DMS153 (cell line): Measurements from ENCODE around the gene POP7.

ENCODE experiments used
- DNase-seq: peaks from one replicate; lab custom pipeline; 2025; lab: John Stamatoyannopoulos, UW

Gene POP7

DNA sequence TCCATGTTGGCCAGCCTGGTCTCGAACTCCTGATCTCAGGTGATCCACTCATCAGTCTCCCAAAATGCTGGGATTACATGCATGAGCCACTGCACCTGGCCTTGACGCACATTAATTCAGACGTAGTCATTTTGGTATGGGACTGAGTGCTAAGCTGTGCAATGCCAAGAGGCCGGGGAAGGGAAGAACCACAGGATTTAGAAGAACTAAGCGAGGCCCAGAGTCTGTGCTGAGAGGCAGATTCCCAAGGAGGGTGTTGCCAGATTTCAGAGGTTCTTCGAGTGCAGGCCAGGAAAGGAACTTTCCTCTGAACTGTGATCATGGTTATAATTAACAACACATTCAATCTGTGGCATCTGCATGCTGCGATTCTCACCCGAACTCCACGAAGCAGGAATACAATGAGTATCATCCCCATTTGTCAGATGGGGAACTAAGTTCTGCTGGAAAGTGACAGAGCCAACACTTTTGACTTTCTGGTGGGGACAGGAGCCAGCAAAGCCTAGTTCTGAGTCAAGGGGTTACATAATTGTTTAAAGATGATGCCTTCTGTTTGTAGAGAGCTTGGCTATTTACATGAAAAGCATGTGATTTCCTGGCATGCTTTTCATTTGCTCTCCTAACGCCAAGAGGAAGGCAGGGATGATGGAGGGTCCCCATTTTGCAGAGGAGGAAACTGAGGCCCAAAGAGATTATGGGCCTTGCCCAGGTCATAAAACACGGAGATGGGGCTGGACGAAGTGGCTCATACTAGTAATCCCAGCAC is 21.3 kb downstream of the POP7 start:
- no peak for DNase-seq

- no peak for DNase-seq
These were observed 22.3 kb downstream of the POP7 start for GRCh38 chr7:100728196-100728595.

DNA sequence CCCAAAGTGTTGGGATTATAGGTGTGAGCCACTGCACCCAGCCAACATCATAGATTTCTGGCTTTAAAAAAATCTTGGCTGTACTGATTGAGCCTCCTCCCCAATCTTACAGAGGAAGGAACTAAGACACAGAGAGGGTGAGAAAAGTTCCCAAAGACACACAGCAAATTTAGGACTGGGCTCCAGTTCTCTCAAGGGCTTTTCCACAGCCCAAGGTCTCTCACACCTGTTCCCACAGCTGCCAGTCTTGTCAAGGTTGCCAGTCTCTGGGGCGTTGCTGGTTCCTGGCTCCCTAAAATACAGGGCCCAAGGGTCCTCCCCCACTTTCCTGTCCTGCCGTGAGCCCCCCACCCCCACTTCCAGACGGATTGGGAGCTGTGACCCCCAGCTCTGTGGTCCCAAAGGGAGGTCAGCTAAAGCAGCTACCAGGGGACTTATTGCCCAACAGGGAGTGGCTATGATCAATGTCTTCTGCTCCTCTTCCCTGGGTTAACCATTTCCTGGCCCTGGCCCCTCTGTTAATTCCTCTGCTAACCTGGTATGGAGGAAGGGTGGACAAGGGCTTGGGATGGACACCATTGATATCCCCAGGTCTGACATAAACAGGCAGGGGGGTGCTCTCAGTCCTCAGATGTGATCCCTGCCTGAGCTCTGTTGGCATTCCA is 24.3 kb downstream of the POP7 start:
- DNase-seq: no peak

GRCh38 chr7:100731937-100732636 is 26.2 kb downstream of the POP7 start:
- DNase-seq: no peak

DNA sequence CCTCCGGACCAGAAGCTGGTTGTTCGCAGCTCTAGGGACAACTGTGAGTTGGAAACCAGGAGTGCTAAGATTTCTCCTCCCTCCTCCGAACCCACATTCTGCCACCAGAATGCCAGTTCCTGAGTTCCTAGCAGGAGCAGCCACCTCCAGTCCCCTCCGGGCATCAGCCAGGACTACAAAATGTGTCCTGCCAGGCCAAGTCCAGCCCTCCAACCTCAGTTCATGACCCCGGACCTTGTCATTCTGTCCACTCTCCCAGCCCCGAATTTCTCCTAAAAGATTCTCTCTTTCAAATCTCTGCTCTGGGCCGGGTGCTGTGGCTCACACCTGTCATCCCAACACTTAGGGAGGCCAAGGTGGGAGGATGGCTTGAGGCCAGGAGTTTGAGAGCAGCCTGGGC is 29.8 kb downstream of the POP7 start:
- DNase-seq: no peak

DNA sequence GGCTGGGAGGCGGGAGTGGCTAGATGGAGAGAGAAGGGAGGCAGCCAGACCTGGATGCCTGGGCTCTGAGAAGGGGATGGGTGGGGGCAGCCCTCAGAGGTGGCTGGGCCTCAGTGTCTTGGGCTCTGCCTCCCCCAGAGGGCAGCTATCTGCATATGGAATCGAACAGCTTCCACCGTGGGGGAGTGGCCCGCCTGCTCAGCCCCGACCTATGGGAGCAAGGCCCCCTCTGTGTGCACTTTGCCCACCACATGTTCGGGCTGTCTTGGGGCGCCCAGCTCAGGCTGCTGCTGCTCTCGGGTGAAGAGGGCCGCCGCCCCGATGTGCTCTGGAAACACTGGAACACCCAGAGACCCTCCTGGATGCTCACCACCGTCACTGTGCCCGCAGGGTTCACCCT is 30.8 kb downstream of the POP7 start:
- no peak for DNase-seq

GRCh38 chr7:100739934-100740333 is 34.0 kb downstream of the POP7 start:
- no peak for DNase-seq

GRCh38 chr7:100744605-100745004 is 38.7 kb downstream of the POP7 start:
- DNase-seq: no peak

DNA sequence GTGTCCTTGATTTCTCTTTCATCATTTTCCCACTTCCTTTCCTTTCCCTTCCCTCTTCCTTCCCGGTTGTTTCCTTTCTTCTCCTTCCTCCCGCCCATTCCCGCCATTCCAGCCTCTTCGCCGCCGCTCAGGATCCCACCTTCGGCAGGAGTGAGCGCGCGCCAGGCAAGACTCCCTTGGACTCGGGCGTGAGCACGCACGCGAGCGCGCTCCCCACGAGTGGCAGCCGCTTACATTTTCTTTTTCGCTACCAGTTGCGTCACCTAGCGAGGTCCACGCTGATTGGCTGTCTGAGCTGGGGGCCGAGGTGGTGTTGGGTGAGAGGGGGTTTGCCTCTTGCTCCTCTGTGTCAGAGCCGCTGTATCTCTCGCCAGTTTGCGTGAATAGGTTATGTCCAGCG is 39.3 kb downstream of the POP7 start:
- no peak for DNase-seq

DNA sequence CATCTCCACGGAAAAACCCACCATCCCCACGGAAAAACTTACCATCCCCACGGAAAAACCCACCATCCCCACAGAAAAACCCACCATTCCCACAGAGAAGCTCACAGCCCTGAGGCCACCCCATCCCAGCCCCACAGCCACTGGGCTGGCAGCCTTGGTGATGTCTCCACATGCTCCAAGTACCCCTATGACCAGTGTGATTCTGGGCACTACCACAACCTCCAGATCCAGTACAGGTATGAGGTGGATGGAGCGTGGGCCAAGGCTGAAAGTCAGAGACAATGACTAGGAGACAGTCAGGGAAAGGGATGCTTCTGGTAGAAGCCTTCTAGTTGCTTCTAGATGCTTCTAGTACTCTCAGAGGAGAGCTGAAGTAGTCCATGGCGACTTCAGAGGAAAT is 47.1 kb downstream of the POP7 start:
- no peak for DNase-seq

DNA sequence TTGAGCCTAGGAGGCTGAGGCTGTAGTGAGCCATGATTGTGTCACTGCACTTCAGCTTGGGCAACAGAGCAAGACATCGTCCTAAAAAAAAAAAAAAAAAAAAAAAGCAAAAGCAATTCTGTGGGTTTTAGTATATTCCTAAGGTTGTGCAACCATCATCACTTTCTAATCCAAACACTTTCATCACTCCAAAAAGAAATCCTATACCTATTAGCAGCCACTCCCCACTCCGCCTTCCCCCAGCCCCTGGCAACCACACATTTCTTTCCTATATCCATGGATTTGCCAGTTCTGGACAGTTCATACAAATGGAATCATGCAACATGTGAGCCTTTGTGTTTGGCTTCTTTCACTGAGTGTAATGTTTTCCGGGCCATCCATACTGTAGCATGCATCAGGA is 47.8 kb downstream of the POP7 start:
- DNase-seq: no peak
